ENCODE measurements around the gene ECEL1. TPM values are rescaled to one million over a fixed set of nuclear protein-coding genes. Genes with fewer than 3 reads are reported as not detected.

The ECEL1 gene
- total RNA-seq, 1 experiment from 2014 or later: not detected

DNA sequence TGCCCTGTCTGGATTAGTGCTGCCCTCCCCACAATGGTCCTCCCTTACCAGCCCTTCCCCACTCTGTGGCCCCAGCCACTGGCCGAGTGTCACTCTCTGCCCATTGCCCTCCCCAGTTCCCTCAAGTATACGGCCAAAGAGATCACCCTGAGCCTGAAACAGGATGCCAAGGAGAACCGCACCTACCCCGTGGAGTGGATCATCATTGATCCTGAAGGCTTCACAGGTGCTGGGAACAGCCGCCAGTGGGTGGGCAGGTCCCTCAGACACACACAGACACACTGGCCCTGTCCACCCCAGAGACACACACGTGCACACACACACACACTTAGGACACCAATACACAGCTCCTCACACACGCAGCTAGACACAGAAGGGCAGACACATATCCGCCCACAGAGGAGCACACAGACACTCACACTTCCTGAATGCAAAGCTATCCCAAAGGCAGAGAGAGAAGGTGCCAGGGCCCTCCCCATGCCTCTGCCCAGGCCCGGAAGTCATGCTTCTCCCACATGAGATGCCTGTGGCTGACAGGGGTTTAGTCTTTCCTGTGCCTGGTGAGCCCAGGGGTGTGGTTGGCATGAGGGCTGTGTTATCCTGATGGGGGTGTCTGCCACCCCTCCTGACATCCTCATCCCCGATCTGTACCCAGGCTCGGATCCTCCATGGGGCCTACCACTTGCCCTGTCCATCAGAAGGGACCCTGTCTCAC is 41.3 kb upstream of the ECEL1 start:
- DNase-seq: no peak
- POLR2A ChIA-PET (ENCODE audit: unreplicated experiment): no interaction called here
- Histone ChIP-seq H3K36me3 (ENCODE audit: low read depth) (no peaks in the 10 kb centered on the region), H3K4me1 (replicated peaks; ENCODE audit: insufficient read depth) (no peaks in the 10 kb centered on the region), H3F3A (ENCODE audit: insufficient read depth, low read depth) (no peaks in the 10 kb centered on the region), H3K4me3 (no peak overlapping the region), H3K27me3 (ENCODE audit: insufficient read depth, low read depth) (peaks cover 9% of the 10 kb centered on the region), H4K20me1 (ENCODE audit: insufficient read depth) (no peaks in the 10 kb centered on the region), H3K9me2 (ENCODE audit: insufficient read depth) (no peaks in the 10 kb centered on the region), H3K4me2 (no peak overlapping the region), H3K27ac (no peak overlapping the region), H2AFZ (no peak overlapping the region), H3K9me3 (ENCODE audit: insufficient read depth, low read depth) (no peaks in the 10 kb centered on the region), H3K79me2 (ENCODE audit: low read depth) (no peaks in the 10 kb centered on the region)
- TF ChIP-seq, protein P1, sequence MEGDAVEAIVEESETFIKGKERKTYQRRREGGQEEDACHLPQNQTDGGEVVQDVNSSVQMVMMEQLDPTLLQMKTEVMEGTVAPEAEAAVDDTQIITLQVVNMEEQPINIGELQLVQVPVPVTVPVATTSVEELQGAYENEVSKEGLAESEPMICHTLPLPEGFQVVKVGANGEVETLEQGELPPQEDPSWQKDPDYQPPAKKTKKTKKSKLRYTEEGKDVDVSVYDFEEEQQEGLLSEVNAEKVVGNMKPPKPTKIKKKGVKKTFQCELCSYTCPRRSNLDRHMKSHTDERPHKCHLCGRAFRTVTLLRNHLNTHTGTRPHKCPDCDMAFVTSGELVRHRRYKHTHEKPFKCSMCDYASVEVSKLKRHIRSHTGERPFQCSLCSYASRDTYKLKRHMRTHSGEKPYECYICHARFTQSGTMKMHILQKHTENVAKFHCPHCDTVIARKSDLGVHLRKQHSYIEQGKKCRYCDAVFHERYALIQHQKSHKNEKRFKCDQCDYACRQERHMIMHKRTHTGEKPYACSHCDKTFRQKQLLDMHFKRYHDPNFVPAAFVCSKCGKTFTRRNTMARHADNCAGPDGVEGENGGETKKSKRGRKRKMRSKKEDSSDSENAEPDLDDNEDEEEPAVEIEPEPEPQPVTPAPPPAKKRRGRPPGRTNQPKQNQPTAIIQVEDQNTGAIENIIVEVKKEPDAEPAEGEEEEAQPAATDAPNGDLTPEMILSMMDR (conservative IDR thresholded peaks at IDR 0.05): no peak
- no peak for TF ChIP-seq EZH2 (IDR thresholded peaks at IDR 0.05; ENCODE audit: low read depth)
- CTCF ChIA-PET: no interaction called here
- intact Hi-C loops (cut with micrococcal nuclease; ENCODE audit: unreplicated experiment): loop anchor here (10.0 kb wide), 2 partner anchors 204 to 624 kb away; no protein-coding TSS in a partner anchor
- no TSS peak for BruUV-seq (replicated peaks)

- Histone ChIP-seq H3K36me3 (ENCODE audit: low read depth) (no peaks in the 10 kb centered on the region), H4K20me1 (ENCODE audit: insufficient read depth) (no peaks in the 10 kb centered on the region), H3K4me1 (replicated peaks; ENCODE audit: insufficient read depth) (no peaks in the 10 kb centered on the region), H2AFZ (no peak overlapping the region), H3K27ac (no peak overlapping the region), H3K27me3 (ENCODE audit: insufficient read depth, low read depth) (peaks cover 17% of the 10 kb centered on the region), H3K4me2 (no peak overlapping the region), H3K9me2 (ENCODE audit: insufficient read depth) (no peaks in the 10 kb centered on the region), H3K9me3 (ENCODE audit: insufficient read depth, low read depth) (no peaks in the 10 kb centered on the region), H3K4me3 (no peak overlapping the region), H3F3A (ENCODE audit: insufficient read depth, low read depth) (no peaks in the 10 kb centered on the region), H3K79me2 (ENCODE audit: low read depth) (no peaks in the 10 kb centered on the region)
- intact Hi-C loops (cut with micrococcal nuclease; ENCODE audit: unreplicated experiment): loop anchor here (10.0 kb wide), 2 partner anchors 203 to 623 kb away; no protein-coding TSS in a partner anchor
- no peak for DNase-seq
- ChIA-PET POLR2A (ENCODE audit: unreplicated experiment) (no interaction called here), CTCF (no interaction called here)
- no TSS peak for BruUV-seq (replicated peaks)
- TF ChIP-seq, protein P1 (conservative IDR thresholded peaks at IDR 0.05): no peak
- TF ChIP-seq EZH2 (IDR thresholded peaks at IDR 0.05; ENCODE audit: low read depth): no peak
Measured at GRCh38 chr2:232527905-232528470, 40.4 kb upstream of the ECEL1 start.

- Histone ChIP-seq H3K9me2 (ENCODE audit: insufficient read depth) (no peaks in the 10 kb centered on the region), H3F3A (ENCODE audit: insufficient read depth, low read depth) (no peaks in the 10 kb centered on the region), H3K36me3 (ENCODE audit: low read depth) (no peaks in the 10 kb centered on the region), H3K27ac (no peak overlapping the region), H3K9me3 (ENCODE audit: insufficient read depth, low read depth) (no peaks in the 10 kb centered on the region), H4K20me1 (ENCODE audit: insufficient read depth) (no peaks in the 10 kb centered on the region), H3K27me3 (ENCODE audit: insufficient read depth, low read depth) (peaks cover 29% of the 10 kb centered on the region), H3K4me1 (replicated peaks; ENCODE audit: insufficient read depth) (no peaks in the 10 kb centered on the region), H3K79me2 (ENCODE audit: low read depth) (no peaks in the 10 kb centered on the region), H3K4me3 (no peak overlapping the region), H3K4me2 (no peak overlapping the region), H2AFZ (no peak overlapping the region)
- TF ChIP-seq, protein P1 (conservative IDR thresholded peaks at IDR 0.05): no peak
- TF ChIP-seq EZH2 (IDR thresholded peaks at IDR 0.05; ENCODE audit: low read depth): no peak
- POLR2A ChIA-PET (ENCODE audit: unreplicated experiment): no interaction called here
- CTCF ChIA-PET: interaction anchor here (0.5 kb wide), 1 partner anchor 74 kb away, joined by 3 read pairs; no protein-coding TSS in a partner anchor
- BruUV-seq (replicated peaks): no TSS peak
- no peak for DNase-seq
- intact Hi-C loops (cut with micrococcal nuclease; ENCODE audit: unreplicated experiment): loop anchor here (10.0 kb wide), 2 partner anchors 202 to 622 kb away; no protein-coding TSS in a partner anchor
Measured at GRCh38 chr2:232526372-232526941, 38.8 kb upstream of the ECEL1 start.

Data from PC-9 (cell line).